ENCODE results near the gene MRPL46.

The MRPL46 gene

DNA sequence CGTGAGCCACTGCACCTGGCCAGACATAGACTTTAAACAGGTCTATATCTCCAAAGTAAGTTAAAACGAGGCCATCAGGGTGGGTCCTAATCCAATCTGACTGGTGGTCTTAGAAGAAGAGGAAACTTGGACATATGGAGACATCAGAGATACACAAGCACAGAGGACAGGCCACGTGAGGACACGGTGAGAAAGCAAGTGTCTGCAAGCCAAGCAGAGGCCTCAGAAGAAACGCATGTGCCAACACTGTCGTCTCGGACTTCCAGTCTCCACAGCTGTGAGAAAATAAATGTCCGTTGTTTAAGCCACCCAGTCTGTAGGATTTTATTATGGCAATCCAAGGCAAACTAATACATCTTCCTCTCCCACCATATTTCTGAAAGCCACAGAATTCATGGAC is 43.9 kb downstream of the MRPL46 start:
- Histone ChIP-seq H3K27me3 (ENCODE audit: low read length) (no peaks in the 10 kb centered on the region), H3K27ac (ENCODE audit: low read depth, low read length) (no peak overlapping the region), H3K79me2 (ENCODE audit: insufficient read depth, low read length) (no peaks in the 10 kb centered on the region), H3K36me3 (ENCODE audit: low read length) (no peaks in the 10 kb centered on the region), H4K20me1 (ENCODE audit: low read depth, low read length) (no peaks in the 10 kb centered on the region), H3K4me2 (ENCODE audit: low read depth, low read length, poor library complexity, severe bottlenecking) (no peak overlapping the region), H3F3A (ENCODE audit: insufficient read depth) (no peaks in the 10 kb centered on the region), H3K9me3 (ENCODE audit: insufficient read depth, low read length) (no peaks in the 10 kb centered on the region), H2AFZ (ENCODE audit: low read depth, low read length, severe bottlenecking) (no peak overlapping the region), H3K9ac (ENCODE audit: low read length) (no peak overlapping the region), H3K9me2 (replicated peaks; ENCODE audit: insufficient read depth, low read length) (no peaks in the 10 kb centered on the region), H3K4me3 (ENCODE audit: insufficient read depth, low read length, poor library complexity, severe bottlenecking) (no peak overlapping the region)
- TF ChIP-seq EZH2phosphoT487 (conservative IDR thresholded peaks at IDR 0.05; ENCODE audit: low read length): no peak
- TF ChIP-seq, protein P1, sequence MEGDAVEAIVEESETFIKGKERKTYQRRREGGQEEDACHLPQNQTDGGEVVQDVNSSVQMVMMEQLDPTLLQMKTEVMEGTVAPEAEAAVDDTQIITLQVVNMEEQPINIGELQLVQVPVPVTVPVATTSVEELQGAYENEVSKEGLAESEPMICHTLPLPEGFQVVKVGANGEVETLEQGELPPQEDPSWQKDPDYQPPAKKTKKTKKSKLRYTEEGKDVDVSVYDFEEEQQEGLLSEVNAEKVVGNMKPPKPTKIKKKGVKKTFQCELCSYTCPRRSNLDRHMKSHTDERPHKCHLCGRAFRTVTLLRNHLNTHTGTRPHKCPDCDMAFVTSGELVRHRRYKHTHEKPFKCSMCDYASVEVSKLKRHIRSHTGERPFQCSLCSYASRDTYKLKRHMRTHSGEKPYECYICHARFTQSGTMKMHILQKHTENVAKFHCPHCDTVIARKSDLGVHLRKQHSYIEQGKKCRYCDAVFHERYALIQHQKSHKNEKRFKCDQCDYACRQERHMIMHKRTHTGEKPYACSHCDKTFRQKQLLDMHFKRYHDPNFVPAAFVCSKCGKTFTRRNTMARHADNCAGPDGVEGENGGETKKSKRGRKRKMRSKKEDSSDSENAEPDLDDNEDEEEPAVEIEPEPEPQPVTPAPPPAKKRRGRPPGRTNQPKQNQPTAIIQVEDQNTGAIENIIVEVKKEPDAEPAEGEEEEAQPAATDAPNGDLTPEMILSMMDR (IDR thresholded peaks at IDR 0.05; ENCODE audit: insufficient read depth, low read length, poor library complexity, severe bottlenecking): no peak

DNA sequence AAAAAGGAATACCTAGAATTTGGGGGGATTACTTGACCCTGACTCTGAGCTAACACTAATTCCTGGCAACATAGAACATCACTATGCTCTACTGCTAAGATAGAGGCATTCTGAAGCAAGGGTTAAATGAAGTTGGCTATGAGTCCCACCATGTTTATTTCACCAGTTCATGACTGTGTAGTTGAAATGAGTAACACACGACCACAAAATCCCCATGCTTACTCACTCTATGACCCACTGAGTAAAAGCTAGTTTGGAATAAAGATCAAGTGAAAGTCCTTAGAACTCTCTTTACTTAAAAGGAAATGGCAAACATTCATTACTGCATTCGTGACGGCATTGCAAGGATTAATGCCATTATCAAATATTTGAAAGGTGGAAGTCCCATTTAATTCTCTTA is 47.4 kb downstream of the MRPL46 start:
- H3K9ac ChIP-seq (ENCODE audit: low read length): no peak overlapping the region
- no peak overlapping the region for H3K4me3 ChIP-seq (ENCODE audit: insufficient read depth, low read length, poor library complexity, severe bottlenecking)
- H3K9me2 ChIP-seq (replicated peaks; ENCODE audit: insufficient read depth, low read length): no peaks in the 10 kb centered on the region
- H3K9me3 ChIP-seq (ENCODE audit: insufficient read depth, low read length): no peaks in the 10 kb centered on the region
- no peaks in the 10 kb centered on the region for H3K79me2 ChIP-seq (ENCODE audit: insufficient read depth, low read length)
- no peaks in the 10 kb centered on the region for H3F3A ChIP-seq (ENCODE audit: insufficient read depth)
- no peak overlapping the region for H2AFZ ChIP-seq (ENCODE audit: low read depth, low read length, severe bottlenecking)
- no peak overlapping the region for H3K27ac ChIP-seq (ENCODE audit: low read depth, low read length)
- H3K4me2 ChIP-seq (ENCODE audit: low read depth, low read length, poor library complexity, severe bottlenecking): no peak overlapping the region
- H3K27me3 ChIP-seq (ENCODE audit: low read length): no peaks in the 10 kb centered on the region
- no peaks in the 10 kb centered on the region for H4K20me1 ChIP-seq (ENCODE audit: low read depth, low read length)
- TF ChIP-seq EZH2phosphoT487 (conservative IDR thresholded peaks at IDR 0.05; ENCODE audit: low read length): no peak
- TF ChIP-seq, protein P1 (IDR thresholded peaks at IDR 0.05; ENCODE audit: insufficient read depth, low read length, poor library complexity, severe bottlenecking): no peak
- H3K36me3 ChIP-seq (ENCODE audit: low read length): no peaks in the 10 kb centered on the region
